ENCODE data around the gene KRT72. TPM values are rescaled to one million over a fixed set of nuclear protein-coding genes. Genes with fewer than 3 reads are reported as not detected.

KRT72 gene
- total and polyA plus RNA-seq, 4 donors, result 0.14 to 0.17 (median 0.14) TPM; not detected in 1

- no peak for TF ChIP-seq CTCF (IDR thresholded peaks at IDR 0.05; ENCODE audit: control extremely low read depth, extremely low read depth)
- H3K9ac ChIP-seq (ENCODE audit: insufficient read depth in 1 of 2, low read length in 2 of 2), result no peak overlapping the region
- H3K36me3 ChIP-seq (ENCODE audit: control insufficient read depth in 4 of 4, insufficient read depth in 4 of 4, low read length in 4 of 4), result no peaks in the 10 kb centered on the region
- DNase-seq (no peak), ATAC-seq (ENCODE audit: insufficient read depth, low FRiP score) (no peak)
- H3K4me1 ChIP-seq (ENCODE audit: control insufficient read depth in 5 of 5, insufficient read depth in 5 of 5, low read length in 5 of 5), result no peaks in the 10 kb centered on the region
- no peaks in the 10 kb centered on the region for H3K9me3 ChIP-seq (ENCODE audit: control insufficient read depth in 4 of 4, insufficient read depth in 3 of 4, low read length in 3 of 4)
- WGBS, 2 donors, result 69 to 79% methylated on average over 4 of the region's 4 CpGs
- no peak overlapping the region for H3K4me3 ChIP-seq
- H3K27ac ChIP-seq (ENCODE audit: low read depth in 1 of 2, low read length in 1 of 2), result no peak overlapping the region
- H3K27me3 ChIP-seq (ENCODE audit: control insufficient read depth in 3 of 3, insufficient read depth in 3 of 3, low read length in 2 of 3), result peaks cover 0 to 11% (median 2%) of the 10 kb centered on the region in 3 donors
Measured at GRCh38 chr12:52641468-52641867, 40.2 kb upstream of the KRT72 start.

GRCh38 chr12:52637299-52637698, 36.0 kb upstream of the KRT72 start:
- WGBS, 2 donors, result 70 to 85% methylated on average over 4 of the region's 4 CpGs
- Histone ChIP-seq H3K27me3 (ENCODE audit: control insufficient read depth in 3 of 3, insufficient read depth in 3 of 3, low read length in 2 of 3) (peaks cover 0 to 11% (median 5%) of the 10 kb centered on the region in 3 donors), H3K27ac (ENCODE audit: low read depth in 1 of 2, low read length in 1 of 2) (no peak overlapping the region), H3K9ac (ENCODE audit: insufficient read depth in 1 of 2, low read length in 2 of 2) (no peak overlapping the region), H3K9me3 (ENCODE audit: control insufficient read depth in 4 of 4, insufficient read depth in 3 of 4, low read length in 3 of 4) (no peaks in the 10 kb centered on the region), H3K4me1 (ENCODE audit: control insufficient read depth in 5 of 5, insufficient read depth in 5 of 5, low read length in 5 of 5) (no peaks in the 10 kb centered on the region), H3K4me3 (no peak overlapping the region), H3K36me3 (ENCODE audit: control insufficient read depth in 4 of 4, insufficient read depth in 4 of 4, low read length in 4 of 4) (no peaks in the 10 kb centered on the region)
- DNase-seq (no peak), ATAC-seq (ENCODE audit: insufficient read depth, low FRiP score) (no peak)
- no peak for TF ChIP-seq CTCF (IDR thresholded peaks at IDR 0.05; ENCODE audit: control extremely low read depth, extremely low read depth)

- Histone ChIP-seq H3K4me1 (ENCODE audit: control insufficient read depth in 5 of 5, insufficient read depth in 5 of 5, low read length in 5 of 5) (no peaks in the 10 kb centered on the region), H3K36me3 (ENCODE audit: control insufficient read depth in 4 of 4, insufficient read depth in 4 of 4, low read length in 4 of 4) (no peaks in the 10 kb centered on the region), H3K4me3 (no peak overlapping the region), H3K27ac (ENCODE audit: low read depth in 1 of 2, low read length in 1 of 2) (no peak overlapping the region), H3K27me3 (ENCODE audit: control insufficient read depth in 3 of 3, insufficient read depth in 3 of 3, low read length in 2 of 3) (peaks cover 0 to 11% (median 5%) of the 10 kb centered on the region in 3 donors), H3K9ac (ENCODE audit: insufficient read depth in 1 of 2, low read length in 2 of 2) (no peak overlapping the region), H3K9me3 (ENCODE audit: control insufficient read depth in 4 of 4, insufficient read depth in 3 of 4, low read length in 3 of 4) (no peaks in the 10 kb centered on the region)
- DNase-seq, result no peak
- 73 to 81% methylated on average over 5 of the region's 5 CpGs for WGBS, 2 donors
- no peak for TF ChIP-seq CTCF (IDR thresholded peaks at IDR 0.05; ENCODE audit: control extremely low read depth, extremely low read depth)
- no peak for ATAC-seq (ENCODE audit: insufficient read depth, low FRiP score)
Measured at GRCh38 chr12:52636592-52637258, 35.5 kb upstream of the KRT72 start.

GRCh38 chr12:52636189-52636588, 34.9 kb upstream of the KRT72 start:
- no peak for ATAC-seq (ENCODE audit: insufficient read depth, low FRiP score)
- Histone ChIP-seq H3K4me1 (ENCODE audit: control insufficient read depth in 5 of 5, insufficient read depth in 5 of 5, low read length in 5 of 5) (no peaks in the 10 kb centered on the region), H3K27me3 (ENCODE audit: control insufficient read depth in 3 of 3, insufficient read depth in 3 of 3, low read length in 2 of 3) (peaks cover 0 to 11% (median 5%) of the 10 kb centered on the region in 3 donors), H3K9me3 (ENCODE audit: control insufficient read depth in 4 of 4, insufficient read depth in 3 of 4, low read length in 3 of 4) (no peaks in the 10 kb centered on the region), H3K9ac (ENCODE audit: insufficient read depth in 1 of 2, low read length in 2 of 2) (no peak overlapping the region), H3K27ac (ENCODE audit: low read depth in 1 of 2, low read length in 1 of 2) (no peak overlapping the region), H3K4me3 (no peak overlapping the region), H3K36me3 (ENCODE audit: control insufficient read depth in 4 of 4, insufficient read depth in 4 of 4, low read length in 4 of 4) (no peaks in the 10 kb centered on the region)
- 58 to 66% methylated on average over 6 of the region's 6 CpGs for WGBS, 2 donors
- no peak for DNase-seq
- TF ChIP-seq CTCF (IDR thresholded peaks at IDR 0.05; ENCODE audit: control extremely low read depth, extremely low read depth), result no peak

Data from lung (tissue), 12 donors.